ENCODE results near the gene POLE3. TPM values are rescaled to one million over a fixed set of nuclear protein-coding genes. Genes with fewer than 3 reads are reported as not detected.

Gene POLE3
- total RNA-seq, 2 experiments from 2014 or later, result 130 to 132 TPM

DNA sequence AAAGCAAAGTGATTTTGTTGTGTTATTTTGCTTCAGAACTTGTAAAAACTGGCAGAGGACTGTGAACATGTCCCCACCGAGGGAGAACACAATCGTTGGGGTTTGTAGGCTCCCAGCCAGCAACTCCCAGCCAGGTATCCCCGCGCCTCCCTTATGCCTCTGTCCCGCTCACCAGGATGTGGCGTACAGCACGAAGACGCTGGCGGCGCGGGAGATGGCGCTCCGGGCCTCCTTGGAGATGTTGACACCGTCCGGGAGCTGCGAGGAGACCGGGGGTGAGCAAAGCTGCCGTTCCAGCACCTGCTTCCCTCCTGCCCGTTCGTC, 630 bp downstream of the POLE3 start:
- ChIA-PET CTCF (ENCODE audit: unreplicated experiment) (interaction anchor here (0.6 to 0.8 kb wide), 2 partner anchors 102 to 140 kb away, joined by 3 read pairs; no protein-coding TSS in a partner anchor), POLR2A (interaction anchor here (0.6 to 2.6 kb wide), 11 partner anchors 9 to 990 kb away, joined by 3 to 14 read pairs (median 3); partner anchors contain the start of genes ALAD, BSPRY and CDC26)
- H3K27ac ChIP-seq (ENCODE audit: low read depth, low read length, poor library complexity, severe bottlenecking), result peak overlapping the region; percentile 97
- peaks cover 43% of the 10 kb centered on the region for H3K4me1 ChIP-seq (ENCODE audit: insufficient read depth, low read length, poor library complexity, severe bottlenecking)
- DNase-seq (ENCODE audit: low spot score), result no peak
- TF ChIP-seq, protein P1, sequence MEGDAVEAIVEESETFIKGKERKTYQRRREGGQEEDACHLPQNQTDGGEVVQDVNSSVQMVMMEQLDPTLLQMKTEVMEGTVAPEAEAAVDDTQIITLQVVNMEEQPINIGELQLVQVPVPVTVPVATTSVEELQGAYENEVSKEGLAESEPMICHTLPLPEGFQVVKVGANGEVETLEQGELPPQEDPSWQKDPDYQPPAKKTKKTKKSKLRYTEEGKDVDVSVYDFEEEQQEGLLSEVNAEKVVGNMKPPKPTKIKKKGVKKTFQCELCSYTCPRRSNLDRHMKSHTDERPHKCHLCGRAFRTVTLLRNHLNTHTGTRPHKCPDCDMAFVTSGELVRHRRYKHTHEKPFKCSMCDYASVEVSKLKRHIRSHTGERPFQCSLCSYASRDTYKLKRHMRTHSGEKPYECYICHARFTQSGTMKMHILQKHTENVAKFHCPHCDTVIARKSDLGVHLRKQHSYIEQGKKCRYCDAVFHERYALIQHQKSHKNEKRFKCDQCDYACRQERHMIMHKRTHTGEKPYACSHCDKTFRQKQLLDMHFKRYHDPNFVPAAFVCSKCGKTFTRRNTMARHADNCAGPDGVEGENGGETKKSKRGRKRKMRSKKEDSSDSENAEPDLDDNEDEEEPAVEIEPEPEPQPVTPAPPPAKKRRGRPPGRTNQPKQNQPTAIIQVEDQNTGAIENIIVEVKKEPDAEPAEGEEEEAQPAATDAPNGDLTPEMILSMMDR (conservative IDR thresholded peaks at IDR 0.05; ENCODE audit: low read length), result 0 out of 2 replicates have a peak, but pooled peaks have one; percentile 26
- no peak for TF ChIP-seq EZH2phosphoT487 (IDR thresholded peaks at IDR 0.05; ENCODE audit: borderline replicate concordance, low read depth, low read length)
- H3K79me2 ChIP-seq (ENCODE audit: insufficient read depth, low read depth, low read length), result peaks cover 31% of the 10 kb centered on the region
- H3K9me3 ChIP-seq (ENCODE audit: low read length), result no peaks in the 10 kb centered on the region
- peak overlapping the region; percentile 89 for H3K4me2 ChIP-seq (ENCODE audit: low read length)
- H3K36me3 ChIP-seq (ENCODE audit: insufficient read depth, low read length), result peaks cover 35% of the 10 kb centered on the region
- no TSS peak for BruUV-seq (replicated peaks)
- no peaks in the 10 kb centered on the region for H3K9me2 ChIP-seq (ENCODE audit: insufficient read depth, low read length)
- peak overlapping the region; percentile 88 for H3K4me3 ChIP-seq (ENCODE audit: low read depth, low read length, poor library complexity, severe bottlenecking)
- intact Hi-C loops (cut with micrococcal nuclease; ENCODE audit: unreplicated experiment), result loop anchor here (1.0 to 10.0 kb wide), 6 partner anchors 33 to 965 kb away; partner anchors contain the start of genes CDC26, FKBP15, HDHD3 and PRPF4
- H4K20me1 ChIP-seq (ENCODE audit: insufficient read depth, low read length), result no peaks in the 10 kb centered on the region; the same call in 1 of the 2 replicates
- H2AFZ ChIP-seq (ENCODE audit: low read length), result peak overlapping the region; percentile 88; the same call in 1 of the 2 replicates

DNA sequence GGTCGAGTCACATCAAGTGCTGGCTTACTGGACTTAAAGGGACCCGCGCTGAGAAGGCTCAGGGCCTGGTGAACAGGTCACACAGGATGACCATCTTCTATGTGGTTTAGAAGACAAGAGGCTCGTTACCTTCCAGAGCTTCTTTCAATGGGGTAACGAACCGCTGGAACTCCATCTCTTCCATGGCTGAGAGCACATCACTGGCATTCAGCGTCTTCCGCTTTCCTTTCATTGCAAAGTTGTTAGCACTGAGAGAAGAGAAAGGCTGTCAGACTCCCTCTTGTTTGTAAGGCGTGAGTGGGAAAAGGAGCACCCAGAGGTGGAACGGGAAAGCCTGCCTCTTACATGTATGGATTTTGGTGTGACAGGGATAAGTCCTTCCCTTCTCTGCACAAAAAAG, 994 bp downstream of the POLE3 start:
- Histone ChIP-seq H4K20me1 (ENCODE audit: insufficient read depth, low read length) (no peaks in the 10 kb centered on the region; the same call in 1 of the 2 replicates), H2AFZ (ENCODE audit: low read length) (peak overlapping the region; percentile 88; the same call in 1 of the 2 replicates), H3K4me2 (ENCODE audit: low read length) (peak overlapping the region; percentile 89), H3K4me1 (ENCODE audit: insufficient read depth, low read length, poor library complexity, severe bottlenecking) (peaks cover 43% of the 10 kb centered on the region), H3K9me3 (ENCODE audit: low read length) (no peaks in the 10 kb centered on the region), H3K27ac (ENCODE audit: low read depth, low read length, poor library complexity, severe bottlenecking) (peak overlapping the region; percentile 97), H3K79me2 (ENCODE audit: insufficient read depth, low read depth, low read length) (peaks cover 31% of the 10 kb centered on the region), H3K9me2 (ENCODE audit: insufficient read depth, low read length) (no peaks in the 10 kb centered on the region), H3K36me3 (ENCODE audit: insufficient read depth, low read length) (peaks cover 38% of the 10 kb centered on the region), H3K4me3 (ENCODE audit: low read depth, low read length, poor library complexity, severe bottlenecking) (peak overlapping the region; percentile 88)
- peak; percentile 20 for DNase-seq (ENCODE audit: low spot score)
- intact Hi-C loops (cut with micrococcal nuclease; ENCODE audit: unreplicated experiment), result no loop called here
- TF ChIP-seq EZH2phosphoT487 (IDR thresholded peaks at IDR 0.05; ENCODE audit: borderline replicate concordance, low read depth, low read length), result no peak
- TF ChIP-seq, protein P1 (conservative IDR thresholded peaks at IDR 0.05; ENCODE audit: low read length), result no peak
- ChIA-PET POLR2A (interaction anchor here (0.6 to 2.6 kb wide), 8 partner anchors 8 to 193 kb away, joined by 3 to 14 read pairs (median 4); partner anchors contain the start of genes ALAD and BSPRY), CTCF (ENCODE audit: unreplicated experiment) (interaction anchor here (0.8 kb wide), 1 partner anchor 140 kb away, joined by 3 read pairs; no protein-coding TSS in a partner anchor)
- no TSS peak for BruUV-seq (replicated peaks)
